ENCODE data around the gene LCOR.

DNA sequence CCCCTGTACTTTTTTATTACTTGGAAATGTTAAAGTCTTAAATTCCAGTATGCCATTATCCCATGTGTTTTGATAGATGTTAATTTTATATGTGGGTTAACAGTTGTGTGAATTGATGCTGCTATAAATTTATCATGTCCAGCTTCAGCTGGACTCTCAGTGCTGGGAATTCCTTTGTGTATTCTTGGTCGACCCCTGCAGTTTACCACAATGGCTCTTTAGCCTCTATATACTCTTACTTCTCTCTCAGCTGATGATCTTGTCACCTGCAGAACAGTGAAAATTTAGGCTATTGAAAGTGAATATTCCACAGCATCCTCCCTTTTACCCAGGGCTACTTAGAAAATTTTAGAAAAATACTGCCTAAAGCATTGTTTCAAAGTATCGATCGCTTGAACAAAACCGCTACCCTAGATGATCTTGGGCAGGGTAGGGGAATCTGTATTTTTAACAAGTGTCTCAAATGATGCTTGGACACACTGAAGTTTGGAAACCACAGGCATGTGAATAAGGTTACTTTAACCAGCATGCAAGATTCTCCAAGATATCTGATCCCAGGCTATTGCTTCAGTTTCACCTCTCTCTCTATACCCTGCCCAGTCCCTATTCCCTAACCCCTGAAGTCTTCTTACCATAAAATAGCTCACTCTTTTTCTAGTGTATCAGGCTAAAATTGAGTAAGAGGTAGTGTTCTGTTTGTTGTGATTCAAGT lies 25.4 kb downstream of the LCOR start:
- TF ChIP-seq YY1 (IDR thresholded peaks at IDR 0.05; ENCODE audit: insufficient read depth, insufficient replicate concordance, low read depth, low read length) (no peak), SETDB1 (CRISPR knock-in tag; IDR thresholded peaks at IDR 0.05; ENCODE audit: borderline replicate concordance) (no peak), JUN (CRISPR knock-in tag; IDR thresholded peaks at IDR 0.05) (no peak), ZNF274 (CRISPR knock-in tag; IDR thresholded peaks at IDR 0.05) (no peak), ZFX (CRISPR knock-in tag; IDR thresholded peaks at IDR 0.05; ENCODE audit: low read depth) (no peak), ZMAT3 (CRISPR knock-in tag; conservative IDR thresholded peaks at IDR 0.05) (no peak), MEF2D (CRISPR knock-in tag; IDR thresholded peaks at IDR 0.05) (no peak)
- TF ChIP-seq, protein P1, sequence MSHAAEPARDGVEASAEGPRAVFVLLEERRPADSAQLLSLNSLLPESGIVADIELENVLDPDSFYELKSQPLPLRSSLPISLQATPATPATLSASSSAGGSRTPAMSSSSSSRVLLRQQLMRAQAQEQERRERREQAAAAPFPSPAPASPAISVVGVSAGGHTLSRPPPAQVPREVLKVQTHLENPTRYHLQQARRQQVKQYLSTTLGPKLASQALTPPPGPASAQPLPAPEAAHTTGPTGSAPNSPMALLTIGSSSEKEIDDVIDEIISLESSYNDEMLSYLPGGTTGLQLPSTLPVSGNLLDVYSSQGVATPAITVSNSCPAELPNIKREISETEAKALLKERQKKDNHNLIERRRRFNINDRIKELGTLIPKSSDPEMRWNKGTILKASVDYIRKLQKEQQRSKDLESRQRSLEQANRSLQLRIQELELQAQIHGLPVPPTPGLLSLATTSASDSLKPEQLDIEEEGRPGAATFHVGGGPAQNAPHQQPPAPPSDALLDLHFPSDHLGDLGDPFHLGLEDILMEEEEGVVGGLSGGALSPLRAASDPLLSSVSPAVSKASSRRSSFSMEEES (CRISPR knock-in tag; IDR thresholded peaks at IDR 0.05): no peak
- TF ChIP-seq, protein P2, sequence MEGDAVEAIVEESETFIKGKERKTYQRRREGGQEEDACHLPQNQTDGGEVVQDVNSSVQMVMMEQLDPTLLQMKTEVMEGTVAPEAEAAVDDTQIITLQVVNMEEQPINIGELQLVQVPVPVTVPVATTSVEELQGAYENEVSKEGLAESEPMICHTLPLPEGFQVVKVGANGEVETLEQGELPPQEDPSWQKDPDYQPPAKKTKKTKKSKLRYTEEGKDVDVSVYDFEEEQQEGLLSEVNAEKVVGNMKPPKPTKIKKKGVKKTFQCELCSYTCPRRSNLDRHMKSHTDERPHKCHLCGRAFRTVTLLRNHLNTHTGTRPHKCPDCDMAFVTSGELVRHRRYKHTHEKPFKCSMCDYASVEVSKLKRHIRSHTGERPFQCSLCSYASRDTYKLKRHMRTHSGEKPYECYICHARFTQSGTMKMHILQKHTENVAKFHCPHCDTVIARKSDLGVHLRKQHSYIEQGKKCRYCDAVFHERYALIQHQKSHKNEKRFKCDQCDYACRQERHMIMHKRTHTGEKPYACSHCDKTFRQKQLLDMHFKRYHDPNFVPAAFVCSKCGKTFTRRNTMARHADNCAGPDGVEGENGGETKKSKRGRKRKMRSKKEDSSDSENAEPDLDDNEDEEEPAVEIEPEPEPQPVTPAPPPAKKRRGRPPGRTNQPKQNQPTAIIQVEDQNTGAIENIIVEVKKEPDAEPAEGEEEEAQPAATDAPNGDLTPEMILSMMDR (CRISPR knock-in tag; IDR thresholded peaks at IDR 0.05): no peak
